Epidermal melanocyte (primary cell): ENCODE measurements around the gene LSP1.

Source experiments
- DNase-seq: peaks from one replicate; pipeline ENCODE4 v3.0.0; 2011; ENCODE audit warnings: low spot score; ENCODE audit not compliant: insufficient read length

The LSP1 gene

DNA sequence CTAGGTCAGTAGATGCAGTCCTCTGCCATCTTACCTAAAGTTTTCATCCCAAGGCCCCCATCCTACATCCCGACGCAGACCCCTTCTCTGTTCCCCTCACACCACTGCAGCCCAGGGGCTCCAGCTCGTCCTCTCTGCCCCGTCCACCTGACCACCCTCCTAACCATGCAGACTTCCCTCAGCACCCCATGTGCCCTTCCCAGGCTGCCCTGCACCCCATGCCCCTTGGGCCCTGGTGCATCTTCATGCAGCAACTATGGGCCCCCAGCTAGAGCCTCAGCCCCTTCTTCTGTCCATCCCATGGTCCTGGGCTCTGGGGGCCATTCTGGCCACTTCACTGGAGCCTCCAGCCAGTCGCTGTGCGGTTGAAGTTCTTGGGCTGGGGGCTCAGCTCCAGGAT lies 35.9 kb downstream of the LSP1 start:
- no peak for DNase-seq

DNA sequence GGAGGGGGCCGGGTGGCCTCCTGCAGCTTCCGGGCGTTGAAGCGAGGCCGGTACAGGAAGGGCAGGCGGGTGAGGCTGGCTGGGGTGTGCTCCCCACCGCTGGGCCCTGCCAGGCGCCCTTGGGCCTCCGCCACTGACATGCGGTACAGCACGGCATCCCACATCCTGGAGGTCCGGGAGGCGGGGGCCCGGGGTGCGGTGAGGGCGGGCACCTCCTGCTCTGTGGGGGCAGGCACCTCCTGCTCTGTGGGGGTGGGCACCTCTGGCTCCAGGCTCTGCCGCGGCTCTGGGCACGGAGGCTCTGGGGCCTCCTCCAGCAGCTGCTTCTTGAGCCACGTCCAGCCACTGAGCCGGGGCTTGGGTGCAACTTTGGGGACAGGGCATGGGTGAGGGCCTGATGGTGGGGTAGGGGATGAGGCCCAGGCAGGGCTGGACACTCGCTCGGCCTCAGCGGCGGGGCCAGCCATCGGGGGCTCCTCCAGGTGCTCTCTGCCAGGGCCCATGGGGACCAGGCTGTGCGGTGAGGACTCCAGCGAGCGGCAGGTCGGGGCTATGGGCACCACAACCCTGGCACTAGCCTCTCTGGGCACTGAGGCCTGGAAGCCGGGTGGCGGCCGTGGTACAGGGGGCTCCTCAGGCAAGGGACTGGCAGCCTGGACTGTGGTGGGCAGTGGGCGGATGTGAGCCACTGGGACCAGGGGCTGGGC lies 36.5 kb downstream of the LSP1 start:
- no peak for DNase-seq

DNA sequence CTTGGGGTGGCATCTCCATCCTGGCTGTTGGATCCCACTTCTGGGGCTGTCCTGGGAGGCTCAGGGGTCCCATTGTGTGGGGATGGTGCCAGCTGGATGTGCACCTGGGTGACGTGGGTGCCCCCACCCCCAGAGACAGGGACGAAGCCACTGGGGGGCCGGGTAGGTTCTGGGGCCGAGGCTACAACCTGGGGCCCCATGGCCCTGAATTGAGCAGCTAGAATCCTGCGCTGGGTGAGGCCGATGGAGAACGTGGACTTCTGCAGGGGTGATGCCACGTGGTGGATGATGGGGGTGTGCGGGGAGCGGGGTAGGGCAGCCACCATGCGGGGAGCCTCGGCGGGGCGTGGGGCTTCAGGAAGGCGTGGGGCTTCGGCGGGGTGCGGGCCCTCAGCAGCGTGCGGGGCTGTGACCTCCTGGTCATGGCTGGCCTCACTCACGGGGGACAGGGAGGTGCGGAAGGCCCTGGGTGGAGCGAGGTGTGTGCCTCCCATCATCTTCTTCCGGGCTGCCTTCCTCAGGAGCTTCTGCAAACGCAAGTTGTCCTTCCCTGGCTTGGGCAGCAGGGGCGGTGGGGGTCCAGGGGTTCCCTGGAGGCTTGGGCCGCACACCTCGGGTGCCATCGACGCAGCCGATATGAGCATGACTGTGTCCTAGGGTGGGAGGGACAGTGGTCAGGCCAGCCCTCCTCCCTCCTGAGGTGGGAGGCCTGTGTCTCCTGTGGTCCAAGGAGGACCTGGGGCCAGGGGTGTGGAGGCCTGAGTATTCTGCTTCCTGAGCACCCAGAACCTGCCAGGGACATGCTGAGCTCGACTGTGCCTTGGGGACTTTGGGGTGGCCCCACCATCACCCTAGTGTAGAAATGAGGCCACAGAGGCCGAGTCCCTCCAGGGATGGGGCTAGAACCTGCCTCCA lies 37.3 kb downstream of the LSP1 start:
- no peak for DNase-seq

DNA sequence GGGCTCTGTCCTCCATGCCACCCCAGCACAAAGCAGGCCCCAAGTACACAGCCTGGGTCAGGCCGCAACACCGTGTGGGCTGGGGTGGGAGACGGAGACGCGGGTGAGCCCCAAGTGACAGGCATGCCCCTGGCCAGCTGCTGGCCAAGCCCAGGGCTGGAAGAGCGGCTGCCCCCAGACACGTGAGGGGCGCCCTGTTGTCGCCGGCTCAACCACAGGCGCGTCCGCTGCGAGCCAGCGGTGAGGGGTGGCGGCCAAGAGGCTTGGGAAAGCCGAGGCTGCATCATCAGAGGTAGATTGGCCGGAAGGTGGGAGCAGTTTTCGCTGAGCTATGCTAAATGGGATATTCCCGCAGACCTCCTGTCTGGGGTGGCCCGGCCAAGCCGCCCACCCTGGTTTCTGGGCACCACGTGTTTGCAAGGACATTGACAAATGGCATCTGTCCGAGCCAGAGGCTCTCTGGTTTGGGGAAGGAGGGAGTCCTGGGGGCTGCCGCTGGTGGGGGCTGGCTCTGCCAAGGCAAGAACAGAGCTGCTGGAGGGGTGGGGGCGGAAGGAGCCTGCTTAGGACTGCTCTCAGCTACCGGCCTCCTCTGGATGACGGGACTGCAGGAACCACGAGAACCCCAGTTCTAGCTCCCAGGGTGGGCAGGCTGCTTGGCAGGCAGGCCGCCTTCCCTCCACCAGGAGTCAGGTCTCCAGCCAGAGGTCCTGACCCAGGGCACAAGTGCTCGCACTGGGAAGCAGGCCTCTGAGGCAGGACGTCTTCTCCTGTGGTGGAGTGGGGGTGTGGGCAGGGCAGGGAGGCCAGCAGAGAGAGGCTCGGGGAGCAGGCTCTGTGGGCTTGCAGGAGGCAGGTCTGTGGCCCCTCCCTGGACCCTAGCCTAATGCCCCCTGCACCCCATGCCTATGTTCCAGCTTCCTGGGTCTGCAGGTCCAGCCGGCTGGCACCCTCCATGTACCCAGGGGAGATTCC lies 38.3 kb downstream of the LSP1 start:
- no peak for DNase-seq

DNA sequence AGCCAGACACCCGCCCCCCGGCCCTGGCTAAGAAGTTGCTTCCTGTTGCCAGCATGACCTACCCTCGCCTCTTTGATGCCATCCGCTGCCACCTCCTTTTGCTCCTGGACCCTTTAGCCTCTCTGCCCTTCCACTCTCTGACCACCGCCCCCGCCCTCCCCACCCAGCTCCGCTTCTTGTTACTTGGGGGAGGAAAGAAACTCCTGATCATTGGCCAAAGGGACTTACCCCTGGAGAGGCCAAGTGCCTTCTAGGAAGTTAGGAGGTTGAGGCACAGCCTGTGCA lies 38.9 kb downstream of the LSP1 start, which contains the start of gene PRR33:
Gene PRR33, minus strand, starts transcription at position 65 of the 285 bp plus-strand sequence. CDS start 1,311 bp downstream, outside the sequence.
- no peak for DNase-seq

DNA sequence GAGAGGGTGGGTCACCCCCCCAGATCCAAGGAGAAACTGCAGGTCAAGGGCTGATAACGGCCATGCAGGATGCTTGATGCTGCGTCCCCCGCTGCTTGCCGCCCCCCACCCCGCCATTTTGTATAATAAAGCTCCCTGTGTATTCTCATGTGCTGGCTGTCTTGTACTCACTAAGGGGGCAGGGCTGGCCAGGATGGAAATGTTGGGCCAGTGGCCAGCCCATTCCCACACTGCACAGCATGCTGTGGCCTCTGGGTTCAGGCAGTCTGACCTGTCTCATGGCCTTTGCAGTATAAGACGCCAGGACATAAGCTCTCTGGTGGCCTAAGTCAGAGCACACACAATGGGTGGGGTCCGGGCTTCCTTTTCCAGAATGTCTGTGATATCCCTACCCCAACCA lies 39.2 kb downstream of the LSP1 start:
- DNase-seq, result no peak

DNA sequence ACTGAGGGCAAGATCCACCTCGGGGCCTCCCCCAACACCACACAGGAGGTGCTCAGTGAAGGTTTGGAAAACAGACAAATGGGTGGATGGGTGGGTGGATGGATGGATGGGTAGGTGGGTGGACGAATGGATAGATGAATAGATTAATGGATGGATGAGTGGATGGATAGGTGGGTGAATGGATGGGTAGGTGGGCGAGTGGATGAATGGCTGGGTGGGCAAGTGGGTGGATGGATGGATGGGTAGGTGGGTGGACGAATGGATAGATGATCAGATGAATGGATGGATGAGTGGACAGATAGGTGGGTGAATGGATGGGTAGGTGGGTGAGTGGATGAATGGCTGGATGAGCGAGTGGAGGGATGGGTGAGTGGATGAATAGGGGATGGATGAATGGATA lies 39.7 kb downstream of the LSP1 start:
- DNase-seq, result no peak

DNA sequence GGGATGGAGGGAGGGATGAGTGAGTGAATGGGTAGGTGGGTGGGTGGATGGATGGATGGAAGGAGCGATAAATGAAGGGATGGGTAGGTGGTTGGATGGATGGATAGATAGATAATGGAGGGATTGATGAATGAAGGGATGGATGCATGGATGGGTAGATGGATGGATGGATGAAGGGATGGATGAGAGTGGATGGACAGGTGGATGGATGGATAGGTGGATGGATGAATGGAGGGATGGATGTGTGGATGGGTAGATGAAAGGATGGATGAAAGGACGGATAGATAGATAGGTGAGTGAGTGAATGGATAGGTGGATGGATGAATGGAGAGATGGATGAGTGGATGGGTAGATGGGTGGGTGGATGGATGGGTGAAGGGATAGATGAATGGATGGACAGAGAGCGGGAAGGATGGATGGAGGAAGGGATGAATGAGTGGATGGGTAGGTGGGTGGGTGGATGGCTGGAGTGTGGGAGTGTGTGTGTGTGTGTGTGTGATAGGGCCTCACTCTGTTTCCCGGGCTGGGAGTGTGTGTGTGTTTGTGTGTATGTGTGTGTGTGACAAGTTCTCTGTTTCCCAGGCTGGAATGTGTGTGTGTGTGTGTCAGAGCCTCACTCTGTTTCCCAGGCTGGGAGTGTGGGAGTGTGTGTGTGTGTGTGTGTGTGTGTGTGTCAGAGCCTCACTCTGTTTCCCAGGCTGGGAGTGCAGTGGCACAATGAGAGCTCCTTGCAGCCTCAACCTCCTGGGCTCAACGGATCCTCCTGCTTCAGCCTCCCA lies 40.9 kb downstream of the LSP1 start:
- no peak for DNase-seq

DNA sequence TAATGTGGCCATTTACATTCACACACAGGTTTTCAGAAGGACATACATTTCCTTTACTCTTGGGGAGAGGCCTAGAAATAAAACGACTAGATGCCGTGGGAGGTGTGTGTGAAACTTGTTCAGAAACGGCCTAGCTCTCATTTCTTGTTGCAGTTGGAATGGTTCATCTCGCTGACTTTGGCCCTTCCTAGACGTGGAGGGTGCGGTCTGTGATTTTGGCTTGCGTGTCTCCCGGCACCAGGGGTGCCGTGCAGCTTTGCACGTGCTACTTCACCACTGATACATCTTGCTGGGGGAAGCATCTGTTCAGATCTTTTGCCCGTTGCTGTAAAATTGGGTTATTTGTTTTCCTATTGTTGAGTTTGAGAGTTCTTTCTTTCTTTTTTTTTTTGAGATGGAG lies 41.9 kb downstream of the LSP1 start:
- no peak for DNase-seq

DNA sequence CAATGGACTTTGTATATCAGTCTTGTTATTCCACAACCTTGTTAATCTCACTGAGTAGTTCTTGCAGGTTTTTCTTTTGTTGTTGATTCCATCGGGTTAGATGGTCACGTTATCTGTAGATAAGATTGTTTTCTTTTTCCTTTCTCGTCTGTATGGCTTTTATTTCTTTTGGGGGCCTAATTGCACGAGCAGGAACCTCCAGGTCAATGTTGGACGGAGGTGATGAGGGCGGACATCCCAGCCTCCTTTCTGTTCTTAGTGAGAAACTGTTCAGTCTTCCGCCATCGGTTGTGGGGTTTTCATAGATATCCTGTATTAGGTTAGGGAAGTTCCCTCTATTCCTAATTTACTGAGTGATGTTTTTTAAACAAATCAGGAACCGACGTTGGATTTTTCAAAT lies 43.6 kb downstream of the LSP1 start:
- no peak for DNase-seq

DNA sequence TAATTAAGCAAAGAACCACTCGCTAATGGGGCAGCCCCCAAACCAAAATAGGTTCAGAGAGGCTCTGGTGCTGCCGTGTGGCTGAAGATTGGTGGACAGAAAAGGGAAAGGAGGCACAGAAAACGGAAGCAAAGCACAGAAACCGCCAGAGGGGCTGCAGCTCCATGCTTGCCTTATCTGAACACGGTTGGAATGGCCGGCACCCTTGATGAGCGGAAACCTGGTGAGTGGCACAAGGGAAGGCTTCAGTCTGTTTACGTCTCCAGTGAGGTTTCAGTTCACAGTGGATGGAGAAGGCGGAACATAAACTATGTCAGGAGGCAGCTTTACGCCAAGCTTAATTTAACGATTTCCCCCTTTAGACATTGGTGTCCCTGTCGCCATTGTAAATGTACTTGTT lies 44.0 kb downstream of the LSP1 start:
- no peak for DNase-seq

DNA sequence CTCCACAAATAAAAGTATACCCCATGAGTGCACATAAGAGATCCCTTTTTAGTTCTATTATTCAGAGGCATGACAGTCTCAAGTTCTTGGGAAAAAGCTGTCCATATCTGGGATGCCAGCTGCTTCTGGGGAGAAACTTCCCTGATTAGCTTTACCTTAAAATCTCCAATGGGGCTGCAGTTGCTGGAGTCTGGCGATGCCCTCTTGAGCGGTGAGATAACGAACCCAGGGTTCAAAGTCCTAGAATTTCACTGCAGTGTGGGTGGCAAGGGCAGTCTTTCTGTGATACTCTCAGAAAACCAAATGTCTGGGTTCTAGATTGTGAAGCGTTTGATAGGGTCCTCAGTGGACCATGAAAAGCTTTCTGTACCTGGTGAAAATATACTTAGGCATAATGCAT lies 46.2 kb downstream of the LSP1 start:
- no peak for DNase-seq

DNA sequence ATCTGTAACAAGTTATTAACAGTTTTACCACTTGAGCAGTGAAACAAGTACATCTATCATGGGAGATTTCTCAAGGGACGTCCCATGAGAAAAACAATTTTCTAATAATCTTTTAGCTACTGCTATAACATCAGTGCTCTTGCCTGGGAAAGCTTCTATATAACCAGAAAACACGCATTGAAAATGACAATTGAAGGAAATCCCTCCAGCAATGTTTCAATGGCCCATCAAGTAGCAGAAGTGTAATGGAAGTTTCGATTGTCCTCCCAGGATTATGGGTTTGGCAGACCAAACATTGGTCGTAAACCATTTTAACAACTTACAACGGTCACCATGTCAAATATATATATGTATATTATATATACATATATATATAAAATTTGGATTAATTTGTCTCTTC lies 46.8 kb downstream of the LSP1 start:
- DNase-seq, result no peak

DNA sequence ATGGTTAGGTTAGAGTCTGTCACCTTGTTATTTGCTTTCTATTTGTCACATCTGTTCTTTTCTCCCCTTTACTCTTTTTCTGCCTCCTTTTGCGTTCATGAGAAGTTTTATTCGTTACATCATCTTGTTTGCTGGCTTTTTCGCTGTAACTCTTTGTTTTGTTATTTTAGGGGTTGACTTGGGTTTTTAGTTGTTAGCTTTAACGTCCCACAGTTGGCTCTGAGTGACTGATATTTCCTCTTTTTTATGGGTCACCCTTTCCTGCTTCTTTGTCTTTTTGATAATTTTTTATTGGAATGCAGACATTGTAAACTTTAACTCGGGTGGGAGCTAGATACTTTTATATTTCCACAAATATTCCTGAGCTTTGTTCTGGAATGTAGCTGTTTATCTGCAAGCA lies 53.3 kb downstream of the LSP1 start:
- no peak for DNase-seq

DNA sequence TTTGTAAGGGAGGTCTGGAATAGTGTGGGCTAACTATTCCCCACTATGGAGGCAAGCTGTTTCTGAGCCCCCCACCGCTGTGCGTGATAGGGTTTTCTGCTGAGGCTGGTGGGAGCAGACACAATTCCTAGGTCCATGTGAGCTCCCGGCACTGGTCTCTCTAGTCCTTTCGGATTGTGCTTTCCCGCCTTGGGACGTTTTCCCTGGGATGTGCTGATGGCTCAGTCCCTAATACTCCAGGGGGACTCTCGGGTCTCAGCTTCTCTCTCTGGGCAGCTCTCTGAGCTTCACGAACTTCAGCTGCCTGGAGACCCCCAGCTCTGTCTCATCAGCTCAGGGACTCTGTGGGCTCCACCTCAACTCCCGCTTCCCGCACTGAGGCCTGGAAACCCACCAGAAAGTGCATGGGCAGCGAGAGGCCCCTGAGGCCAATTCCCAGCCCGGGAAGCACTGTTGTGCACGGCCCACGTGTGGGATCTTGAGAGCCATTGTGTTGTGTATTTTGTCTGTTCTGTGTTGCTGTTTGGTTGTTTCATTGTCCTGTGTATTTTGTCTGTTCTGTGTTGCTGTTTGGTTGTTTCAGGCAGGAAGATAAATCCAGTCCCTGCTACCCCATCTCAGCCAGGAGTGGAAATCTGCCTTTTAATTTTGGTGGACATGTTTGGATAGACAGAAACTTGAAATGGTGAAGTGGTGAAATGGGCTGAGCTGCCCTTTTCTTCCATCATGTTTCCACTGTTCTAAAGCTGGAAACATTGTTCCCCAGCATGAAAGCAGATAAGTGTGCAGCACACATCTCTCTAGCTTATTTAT lies 53.9 kb downstream of the LSP1 start:
- no peak for DNase-seq

DNA sequence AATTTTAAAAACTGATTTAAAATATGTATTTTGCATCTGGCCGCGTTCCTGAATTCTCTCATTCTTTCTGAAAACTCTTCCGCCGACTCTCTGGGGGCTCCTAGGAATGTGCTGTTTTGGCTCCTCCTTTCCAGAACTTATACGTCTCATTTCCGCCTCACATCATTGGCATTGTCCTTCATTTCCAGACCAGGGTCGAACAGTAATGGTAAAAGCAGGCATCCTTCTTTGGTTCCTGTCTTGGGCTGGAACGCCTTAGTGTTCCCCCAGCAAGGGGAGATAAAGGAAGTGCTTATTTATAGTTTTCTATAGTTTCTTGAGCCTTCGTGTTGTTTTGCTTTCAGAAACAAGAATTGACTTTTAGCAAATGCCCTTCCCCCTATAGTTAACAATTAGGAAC lies 55.7 kb downstream of the LSP1 start:
- no peak for DNase-seq

DNA sequence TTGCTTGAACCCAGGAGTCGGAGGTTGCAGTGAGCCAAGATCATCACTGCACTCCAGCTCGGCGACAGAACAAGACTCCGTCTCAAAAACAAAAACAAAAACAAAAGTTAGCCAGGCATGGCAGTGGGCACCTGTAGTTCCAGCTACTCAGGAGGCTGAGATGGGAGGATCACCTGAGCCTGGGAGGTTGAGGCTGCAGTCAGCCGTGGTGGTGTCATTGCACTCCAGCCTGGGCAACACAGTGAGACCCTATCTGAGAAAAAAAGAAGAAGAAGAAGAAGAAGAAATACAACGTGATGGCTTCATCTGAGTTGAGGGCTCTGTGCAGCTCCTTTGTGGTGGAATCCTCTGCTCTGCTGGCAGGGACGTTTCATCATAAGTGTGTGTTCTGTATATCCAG lies 56.6 kb downstream of the LSP1 start:
- no peak for DNase-seq

DNA sequence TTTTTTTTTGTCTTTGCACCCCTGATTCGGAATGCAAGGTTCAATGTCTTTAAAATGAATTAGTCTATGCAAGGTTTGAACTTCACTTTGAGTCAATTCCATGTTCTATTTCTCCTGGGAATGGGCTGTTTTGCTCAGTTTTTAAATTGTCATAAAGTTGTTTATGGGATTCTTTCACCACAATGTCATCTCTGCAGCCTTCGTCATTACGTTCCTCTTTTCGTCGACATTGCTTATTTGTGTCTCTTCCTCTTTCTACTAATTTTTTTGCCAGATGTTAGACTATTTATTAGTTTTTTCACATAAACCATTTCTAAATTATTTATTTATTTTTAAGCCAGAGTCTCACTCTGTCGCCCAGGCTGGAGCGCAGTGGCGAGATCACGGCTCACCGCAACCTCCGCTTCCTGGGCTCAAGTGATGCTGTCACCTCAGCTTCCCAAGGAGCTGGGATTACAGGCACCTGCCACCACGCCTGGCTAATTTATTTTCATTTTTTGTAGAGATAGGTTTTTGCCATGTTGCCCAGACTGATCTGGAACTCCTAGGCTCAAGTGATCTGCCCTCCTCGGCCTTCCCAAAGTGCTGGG lies 59.5 kb downstream of the LSP1 start:
- DNase-seq, result no peak

DNA sequence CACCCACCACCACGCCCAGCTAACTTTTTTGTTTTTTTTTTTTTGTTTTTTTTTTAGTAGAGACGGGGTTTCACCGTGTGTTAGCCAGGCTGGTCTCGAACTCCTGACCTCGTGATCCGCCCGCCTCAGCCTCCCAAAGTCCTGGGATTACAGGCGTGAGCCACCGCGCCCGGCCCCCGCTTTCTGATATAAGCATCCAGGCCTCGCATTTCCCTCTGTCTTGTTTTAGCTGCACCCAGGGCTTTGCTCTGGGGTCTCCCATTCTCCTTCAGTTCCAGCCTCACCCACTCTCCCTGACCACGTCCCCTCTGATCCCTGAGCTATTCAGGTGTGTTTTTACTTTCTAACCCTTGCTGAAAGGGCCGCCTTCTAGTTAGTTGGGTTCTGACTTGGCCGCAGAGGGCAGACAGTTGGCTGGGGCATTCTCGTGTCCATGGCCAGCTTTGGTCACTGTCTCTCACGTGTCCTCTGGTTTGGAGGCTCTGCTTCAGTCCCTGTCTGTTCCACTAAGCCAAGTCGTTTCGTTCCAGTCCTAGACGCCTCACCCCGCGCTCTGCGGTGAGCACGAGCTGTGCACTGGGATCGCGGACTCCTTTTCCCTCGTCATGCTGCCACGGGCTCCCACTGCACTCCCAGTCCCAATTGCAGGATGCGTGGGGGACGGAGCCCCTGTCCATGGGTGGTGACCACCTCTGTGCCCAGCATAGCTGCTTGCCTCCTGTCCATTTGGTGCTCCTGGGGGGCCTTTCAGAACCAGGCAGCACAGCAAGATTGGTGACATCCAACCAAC lies 60.6 kb downstream of the LSP1 start:
- no peak for DNase-seq
